Sigmoid colon (tissue), 4 donors: ENCODE results near the gene MAML3.

Experiments
- CTCF ChIP-seq, 4 experiments: fragments of 450-650 bp in 3 of 4; fragments of 200-600 bp in 1 of 4; IDR thresholded peaks; one replicate each; pipeline ENCODE4 v1.5.1; 2016 to 2019; ENCODE audit warnings: antibody characterized with exemption in 4 of 4, mild to moderate bottlenecking in 3 of 4, moderate library complexity in 2 of 4
- EP300 ChIP-seq, 4 donors: sonication (generic); formaldehyde crosslinking; IDR thresholded peaks; one replicate each; pipeline ENCODE4 v1.6.1; 2017; ENCODE audit warnings: antibody characterized with exemption in 4 of 4
- POLR2A ChIP-seq, 2 donors: fragments of 450-650 bp; IDR thresholded peaks; one replicate each; pipeline ENCODE4 v1.6.1; 2016; ENCODE audit warnings: antibody characterized with exemption in 2 of 2, mild to moderate bottlenecking in 2 of 2, moderate library complexity in 2 of 2
- POLR2AphosphoS5 ChIP-seq, 4 donors: sonication (generic); formaldehyde crosslinking; IDR thresholded peaks; one replicate each; pipeline ENCODE4 v1.6.1; 2017; ENCODE audit warnings: antibody characterized with exemption in 4 of 4

GRCh38 chr4:139955600-139955999 is 198.4 kb downstream of the MAML3 start:
- no peak for TF ChIP-seq POLR2AphosphoS5 (IDR thresholded peaks at IDR 0.05)
- TF ChIP-seq POLR2A (IDR thresholded peaks at IDR 0.05): no peak
- no peak for TF ChIP-seq CTCF (IDR thresholded peaks at IDR 0.05)
- no peak for TF ChIP-seq EP300 (IDR thresholded peaks at IDR 0.05)
